ENCODE results near the gene RGS9BP. TPM values are rescaled to one million over a fixed set of nuclear protein-coding genes. Genes with fewer than 3 reads are reported as not detected.
A peak's percentile ranks its signal among the peaks of the same experiment; 100 is the strongest.
"Not testable (repeated sequence)": the region's sequence is repeated elsewhere in the genome, so short reads cannot be mapped to it uniquely, and the experiment has no call there.

Gene RGS9BP
- total and polyA plus RNA-seq, 2 donors = 0.11 to 0.76 TPM

GRCh38 chr19:32647361-32647760 lies 28.3 kb upstream of the RGS9BP start:
- Histone ChIP-seq H3K36me3 (ENCODE audit: control insufficient read depth in 2 of 2, insufficient read depth in 2 of 2, low read length in 1 of 2) (peaks cover 23 to 27% of the 10 kb centered on the region in 2 donors), H3K27ac (ENCODE audit: low read depth in 1 of 2, low read length in 1 of 2) (peak overlapping the region in 1 of 2 donors; percentile 3), H3K4me1 (ENCODE audit: control insufficient read depth in 2 of 2, insufficient read depth in 2 of 2, low read length in 2 of 2) (peaks cover 15 to 52% of the 10 kb centered on the region in 2 donors), H3K27me3 (ENCODE audit: control insufficient read depth in 2 of 2, insufficient read depth in 1 of 2, low read length in 1 of 2) (no peaks in the 10 kb centered on the region), H3K9me3 (ENCODE audit: control insufficient read depth in 2 of 2, insufficient read depth in 1 of 2, low read length in 1 of 2) (no peaks in the 10 kb centered on the region), H3K4me3 (ENCODE audit: low read length in 2 of 2) (no peak overlapping the region)
- 69% methylated on average over 8 of the region's 8 CpGs for WGBS
- DNase-seq (ENCODE audit: low read depth in 6 of 9, low spot score in 9 of 9) = peak in 4 of 9 donors; percentile 41 to 71 (median 43)

DNA sequence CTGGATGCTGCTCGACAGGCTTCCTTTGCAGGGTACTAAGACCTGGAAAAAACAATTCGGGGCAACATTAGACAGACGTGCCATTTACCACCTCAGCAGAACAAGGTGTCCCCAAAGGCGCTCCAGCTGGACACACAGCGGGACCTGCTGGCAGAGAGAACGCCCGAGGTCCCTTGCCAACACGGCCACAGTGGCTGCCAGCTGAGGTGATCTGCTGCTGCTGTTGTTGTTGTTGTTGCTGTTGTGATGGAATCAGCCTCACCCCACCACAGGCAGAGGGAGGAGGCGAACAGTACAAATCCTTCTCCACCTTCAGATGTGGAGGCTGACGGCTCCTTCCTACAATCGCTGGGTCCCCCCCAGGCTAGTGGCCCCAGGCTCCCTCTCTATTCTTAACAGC lies 25.9 kb upstream of the RGS9BP start:
- H3K4me3 ChIP-seq (ENCODE audit: low read length in 2 of 2) = no peak overlapping the region
- H3K27ac ChIP-seq (ENCODE audit: low read depth in 1 of 2, low read length in 1 of 2) = no peak overlapping the region
- H3K36me3 ChIP-seq (ENCODE audit: control insufficient read depth in 2 of 2, insufficient read depth in 2 of 2, low read length in 1 of 2) = peaks cover 17 to 25% of the 10 kb centered on the region in 2 donors
- DNase-seq (ENCODE audit: low read depth in 6 of 9, low spot score in 9 of 9) = no peak
- H3K9me3 ChIP-seq (ENCODE audit: control insufficient read depth in 2 of 2, insufficient read depth in 1 of 2, low read length in 1 of 2) = no peaks in the 10 kb centered on the region
- WGBS = 98% methylated on average over 11 of the region's 11 CpGs
- no peaks in the 10 kb centered on the region for H3K27me3 ChIP-seq (ENCODE audit: control insufficient read depth in 2 of 2, insufficient read depth in 1 of 2, low read length in 1 of 2)
- peaks cover 6 to 49% of the 10 kb centered on the region in 2 donors for H3K4me1 ChIP-seq (ENCODE audit: control insufficient read depth in 2 of 2, insufficient read depth in 2 of 2, low read length in 2 of 2)

DNA sequence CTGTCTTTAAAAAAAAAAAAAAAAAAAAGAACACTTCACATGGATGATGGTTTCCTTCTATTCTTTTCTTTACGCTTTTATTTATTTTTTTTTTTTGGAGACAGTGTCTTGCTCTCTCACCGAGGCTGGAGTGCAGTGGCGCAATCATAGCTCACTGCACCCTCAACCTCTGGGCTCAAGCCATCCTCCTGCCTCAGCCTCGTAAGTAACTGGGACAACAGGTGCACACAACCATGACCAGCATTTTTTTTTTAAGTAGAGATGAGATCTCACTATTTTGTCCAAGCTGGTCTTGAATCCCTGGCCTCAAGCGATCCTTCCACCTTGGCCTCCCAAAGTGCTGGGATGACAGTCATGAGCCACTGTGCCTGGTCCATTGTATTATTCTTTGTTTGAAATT lies 25.0 kb upstream of the RGS9BP start:
- peaks cover 21 to 25% of the 10 kb centered on the region in 2 donors for H3K36me3 ChIP-seq (ENCODE audit: control insufficient read depth in 2 of 2, insufficient read depth in 2 of 2, low read length in 1 of 2)
- no peaks in the 10 kb centered on the region for H3K9me3 ChIP-seq (ENCODE audit: control insufficient read depth in 2 of 2, insufficient read depth in 1 of 2, low read length in 1 of 2)

GRCh38 chr19:32651729-32652140 lies 23.9 kb upstream of the RGS9BP start:
- Histone ChIP-seq H3K4me1 (ENCODE audit: control insufficient read depth in 2 of 2, insufficient read depth in 2 of 2, low read length in 2 of 2) (peaks cover 6 to 49% of the 10 kb centered on the region in 2 donors), H3K4me3 (ENCODE audit: low read length in 2 of 2) (no peak overlapping the region), H3K27ac (ENCODE audit: low read depth in 1 of 2, low read length in 1 of 2) (no peak overlapping the region), H3K27me3 (ENCODE audit: control insufficient read depth in 2 of 2, insufficient read depth in 1 of 2, low read length in 1 of 2) (no peaks in the 10 kb centered on the region), H3K9me3 (ENCODE audit: control insufficient read depth in 2 of 2, insufficient read depth in 1 of 2, low read length in 1 of 2) (no peaks in the 10 kb centered on the region), H3K36me3 (ENCODE audit: control insufficient read depth in 2 of 2, insufficient read depth in 2 of 2, low read length in 1 of 2) (peaks cover 19 to 20% of the 10 kb centered on the region in 2 donors)
- DNase-seq (ENCODE audit: low read depth in 6 of 9, low spot score in 9 of 9) = no peak
- 84% methylated on average over 8 of the region's 8 CpGs for WGBS

More for the DNA sequence above, 25.0 kb upstream of the RGS9BP start:
- H3K4me3 ChIP-seq (ENCODE audit: low read length in 2 of 2) = no peak overlapping the region
- H3K27ac ChIP-seq (ENCODE audit: low read depth in 1 of 2, low read length in 1 of 2) = no peak overlapping the region
- 86% methylated on average over 5 of the region's 5 CpGs for WGBS
- DNase-seq (ENCODE audit: low read depth in 6 of 9, low spot score in 9 of 9) = no peak
- no peaks in the 10 kb centered on the region for H3K27me3 ChIP-seq (ENCODE audit: control insufficient read depth in 2 of 2, insufficient read depth in 1 of 2, low read length in 1 of 2)
- peaks cover 6 to 49% of the 10 kb centered on the region in 2 donors for H3K4me1 ChIP-seq (ENCODE audit: control insufficient read depth in 2 of 2, insufficient read depth in 2 of 2, low read length in 2 of 2)

DNA sequence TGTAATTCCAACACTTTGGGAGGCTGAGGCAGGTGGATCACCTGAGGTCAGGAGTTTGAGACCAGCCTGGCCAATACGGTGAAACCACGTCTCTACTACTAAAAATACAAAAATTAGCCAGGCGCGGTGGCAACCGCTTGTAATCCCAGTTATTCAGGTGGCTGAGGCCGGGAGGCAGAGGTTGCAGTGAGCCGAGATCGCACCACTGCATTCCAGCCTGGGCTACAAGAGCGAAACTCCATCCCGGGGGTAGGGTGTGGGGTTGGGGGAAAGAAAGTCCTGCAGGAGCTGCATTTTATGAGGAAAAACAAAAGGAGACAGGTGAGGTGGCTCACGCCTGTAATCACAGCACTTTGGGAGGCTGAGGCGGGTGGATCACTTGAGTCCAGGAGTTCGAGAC lies 23.3 kb upstream of the RGS9BP start:
- not testable (repeated sequence) for H3K27me3 ChIP-seq (ENCODE audit: control insufficient read depth in 2 of 2, insufficient read depth in 1 of 2, low read length in 1 of 2); H3K27ac ChIP-seq (ENCODE audit: low read depth in 1 of 2, low read length in 1 of 2); H3K9me3 ChIP-seq (ENCODE audit: control insufficient read depth in 2 of 2, insufficient read depth in 1 of 2, low read length in 1 of 2); H3K4me3 ChIP-seq (ENCODE audit: low read length in 2 of 2); DNase-seq (ENCODE audit: low read depth in 6 of 9, low spot score in 9 of 9)
- 96% methylated on average over 13 of the region's 13 CpGs for WGBS
- H3K36me3 ChIP-seq (ENCODE audit: control insufficient read depth in 2 of 2, insufficient read depth in 2 of 2, low read length in 1 of 2) = peaks cover 17 to 22% of the 10 kb centered on the region in 2 donors
- peaks cover 6 to 45% of the 10 kb centered on the region in 2 donors for H3K4me1 ChIP-seq (ENCODE audit: control insufficient read depth in 2 of 2, insufficient read depth in 2 of 2, low read length in 2 of 2)

DNA sequence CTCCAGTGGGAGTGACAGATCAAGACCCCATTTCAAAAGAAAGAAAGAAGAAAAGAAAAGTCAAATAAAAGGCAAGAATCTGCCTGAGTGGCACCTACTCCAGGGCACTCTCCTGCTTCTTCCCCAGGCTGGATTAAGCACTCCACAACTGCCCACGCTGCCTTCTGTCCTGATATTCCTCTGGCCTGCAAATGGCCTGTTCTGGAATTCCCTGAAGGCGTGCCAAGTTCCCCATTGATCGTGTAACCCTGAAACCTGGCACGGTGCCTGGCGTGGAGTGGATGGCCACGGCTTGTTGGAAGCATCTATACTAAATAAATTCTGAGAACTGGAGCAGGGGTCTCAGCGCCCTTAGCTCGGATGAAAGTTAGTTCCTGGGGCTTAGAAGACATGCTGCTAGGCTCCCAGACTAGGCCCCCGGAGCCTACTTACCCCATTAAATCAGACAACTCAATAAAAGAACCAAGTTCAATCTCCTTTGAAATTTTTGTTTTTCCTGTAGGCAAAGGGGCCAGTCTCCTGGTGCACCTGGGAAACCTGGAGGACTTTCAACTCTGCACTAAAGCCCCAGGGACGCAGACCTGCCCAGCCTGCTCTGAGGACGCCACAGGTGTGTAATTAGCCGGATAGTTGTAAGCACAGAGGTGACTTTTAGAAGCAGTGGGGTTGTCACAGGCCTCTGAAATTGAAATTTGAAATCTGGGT lies 22.6 kb upstream of the RGS9BP start:
- H3K36me3 ChIP-seq (ENCODE audit: control insufficient read depth in 2 of 2, insufficient read depth in 2 of 2, low read length in 1 of 2) = peaks cover 24% of the 10 kb centered on the region in 2 donors
- DNase-seq (ENCODE audit: low read depth in 6 of 9, low spot score in 9 of 9) = no peak
- no peaks in the 10 kb centered on the region for H3K9me3 ChIP-seq (ENCODE audit: control insufficient read depth in 2 of 2, insufficient read depth in 1 of 2, low read length in 1 of 2)
- peaks cover 6 to 38% of the 10 kb centered on the region in 2 donors for H3K4me1 ChIP-seq (ENCODE audit: control insufficient read depth in 2 of 2, insufficient read depth in 2 of 2, low read length in 2 of 2)
- H3K4me3 ChIP-seq (ENCODE audit: low read length in 2 of 2) = no peak overlapping the region
- 89% methylated on average over 12 of the region's 12 CpGs for WGBS
- peak overlapping the region in 1 of 2 donors; percentile 57 for H3K27ac ChIP-seq (ENCODE audit: low read depth in 1 of 2, low read length in 1 of 2)
- no peaks in the 10 kb centered on the region for H3K27me3 ChIP-seq (ENCODE audit: control insufficient read depth in 2 of 2, insufficient read depth in 1 of 2, low read length in 1 of 2)

GRCh38 chr19:32653599-32653915 lies 22.1 kb upstream of the RGS9BP start:
- WGBS = 81% methylated on average over 15 of the region's 15 CpGs

GRCh38 chr19:32656379-32656778 lies 19.3 kb upstream of the RGS9BP start:
- DNase-seq (ENCODE audit: low read depth in 6 of 9, low spot score in 9 of 9); H3K27ac ChIP-seq (ENCODE audit: low read depth in 1 of 2, low read length in 1 of 2); H3K9me3 ChIP-seq (ENCODE audit: control insufficient read depth in 2 of 2, insufficient read depth in 1 of 2, low read length in 1 of 2); H3K4me3 ChIP-seq (ENCODE audit: low read length in 2 of 2); H3K27me3 ChIP-seq (ENCODE audit: control insufficient read depth in 2 of 2, insufficient read depth in 1 of 2, low read length in 1 of 2): not testable (repeated sequence)
- WGBS = 99% methylated on average over 8 of the region's 8 CpGs
- Histone ChIP-seq H3K4me1 (ENCODE audit: control insufficient read depth in 2 of 2, insufficient read depth in 2 of 2, low read length in 2 of 2) (peaks cover 6 to 28% of the 10 kb centered on the region in 2 donors), H3K36me3 (ENCODE audit: control insufficient read depth in 2 of 2, insufficient read depth in 2 of 2, low read length in 1 of 2) (peaks cover 20 to 25% of the 10 kb centered on the region in 2 donors)

More at GRCh38 chr19:32653599-32653915, 22.1 kb upstream of the RGS9BP start:
- peaks cover 6 to 37% of the 10 kb centered on the region in 2 donors for H3K4me1 ChIP-seq (ENCODE audit: control insufficient read depth in 2 of 2, insufficient read depth in 2 of 2, low read length in 2 of 2)
- peaks cover 26 to 29% of the 10 kb centered on the region in 2 donors for H3K36me3 ChIP-seq (ENCODE audit: control insufficient read depth in 2 of 2, insufficient read depth in 2 of 2, low read length in 1 of 2)
- H3K9me3 ChIP-seq (ENCODE audit: control insufficient read depth in 2 of 2, insufficient read depth in 1 of 2, low read length in 1 of 2) = no peaks in the 10 kb centered on the region
- H3K27ac ChIP-seq (ENCODE audit: low read depth in 1 of 2, low read length in 1 of 2) = peak overlapping the region in 1 of 2 donors; percentile 57
- no peaks in the 10 kb centered on the region for H3K27me3 ChIP-seq (ENCODE audit: control insufficient read depth in 2 of 2, insufficient read depth in 1 of 2, low read length in 1 of 2)
- peak in 3 of 9 donors; percentile 44 to 69 (median 52) for DNase-seq (ENCODE audit: low read depth in 6 of 9, low spot score in 9 of 9)
- no peak overlapping the region for H3K4me3 ChIP-seq (ENCODE audit: low read length in 2 of 2)

GRCh38 chr19:32658075-32658474 lies 17.6 kb upstream of the RGS9BP start:
- Histone ChIP-seq H3K27ac (ENCODE audit: low read depth in 1 of 2, low read length in 1 of 2) (no peak overlapping the region), H3K36me3 (ENCODE audit: control insufficient read depth in 2 of 2, insufficient read depth in 2 of 2, low read length in 1 of 2) (peaks cover 20 to 29% of the 10 kb centered on the region in 2 donors), H3K4me3 (ENCODE audit: low read length in 2 of 2) (no peak overlapping the region), H3K9me3 (ENCODE audit: control insufficient read depth in 2 of 2, insufficient read depth in 1 of 2, low read length in 1 of 2) (no peaks in the 10 kb centered on the region), H3K4me1 (ENCODE audit: control insufficient read depth in 2 of 2, insufficient read depth in 2 of 2, low read length in 2 of 2) (peaks cover 6 to 18% of the 10 kb centered on the region in 2 donors), H3K27me3 (ENCODE audit: control insufficient read depth in 2 of 2, insufficient read depth in 1 of 2, low read length in 1 of 2) (no peaks in the 10 kb centered on the region)
- 97% methylated on average over 10 of the region's 10 CpGs for WGBS
- DNase-seq (ENCODE audit: low read depth in 6 of 9, low spot score in 9 of 9) = no peak
